Aorta (tissue), 5 donors: ENCODE data around the gene STARD13. TPM values are rescaled to one million over a fixed set of nuclear protein-coding genes. Genes with fewer than 3 reads are reported as not detected.
A peak's percentile ranks its signal among the peaks of the same experiment; 100 is the strongest.

Source experiments
- ATAC-seq: fragments of 200-7000 bp; cut with Tn5 transposase; one replicate; pipeline ENCODE4 v1.9.1; 2022; ENCODE audit warnings: moderate library complexity; ENCODE audit not compliant: low FRiP score
- DNase-seq, 2 donors: peaks; one replicate each; pipeline ENCODE4 v3.0.0-alpha.2; 2020
- H3K27ac ChIP-seq, 2 donors: one replicate each; pipeline ENCODE4 v1.5.1; 2013; ENCODE audit warnings: low read length in 2 of 2, mild to moderate bottlenecking in 2 of 2, moderate library complexity in 2 of 2, control low read depth in 1 of 2, inconsistent platforms in 1 of 2, low read depth in 1 of 2
- H3K27me3 ChIP-seq, 2 donors: one replicate each; pipeline ENCODE4 v1.6.1; 2013; ENCODE audit warnings: control low read depth in 1 of 2, low read length in 1 of 2, mild to moderate bottlenecking in 1 of 2, moderate library complexity in 1 of 2; ENCODE audit not compliant: insufficient read depth in 2 of 2, control insufficient read depth in 1 of 2
- H3K36me3 ChIP-seq, 2 donors: one replicate each; pipeline ENCODE4 v1.6.1; 2013; ENCODE audit warnings: control low read depth in 1 of 2, low read length in 1 of 2, mild to moderate bottlenecking in 1 of 2; ENCODE audit not compliant: insufficient read depth in 2 of 2, control insufficient read depth in 1 of 2
- H3K4me1 ChIP-seq, 2 donors: one replicate each; pipeline ENCODE4 v1.6.1; 2013; ENCODE audit warnings: low read length in 2 of 2, control low read depth in 1 of 2, mild to moderate bottlenecking in 1 of 2, moderate library complexity in 1 of 2; ENCODE audit not compliant: insufficient read depth in 2 of 2, control insufficient read depth in 1 of 2
- H3K4me3 ChIP-seq, 2 donors: one replicate each; pipeline ENCODE4 v1.5.1; 2013; ENCODE audit warnings: low read length in 2 of 2, control low read depth in 1 of 2, mild to moderate bottlenecking in 1 of 2
- H3K9me3 ChIP-seq: one replicate; pipeline ENCODE4 v1.6.1; 2013; ENCODE audit warnings: mild to moderate bottlenecking, low read length; ENCODE audit not compliant: control insufficient read depth
- WGBS, 2 donors: extraction: QIAGEN DNeasy Blood & Tissue Kit; methylation state at CpG; one replicate each; pipeline ENCODE4 v1.1.7; 2013; 5-methylcytosine and 5-hydroxymethylcytosine counted together
- intact Hi-C, 2 donors: fragments of 100-400 bp; cut with DNase I; formaldehyde crosslinking; loops; one replicate each; pipeline versions ENCODE4 v1.14.2 to v1.15.0; 2022
- polyA plus RNA-seq, 2 donors: library from polyadenylated mRNA; stranded (reverse); fragments of 200-250 nt; gene quantifications; one replicate each; pipeline ENCODE4 v1.2.3, GENCODE V29; 2013
- total RNA-seq, 2 donors: library from RNA; stranded (reverse); fragmentation: NEBNext Ultra II Directional; extraction: Animal tissue kit (Norgen Biotek cat#: 25700); gene quantifications; one replicate each; pipeline ENCODE4 v1.2.1, GENCODE V29; 2021
- donor health status: healthy with polysubstance abuse.
- donor health status: Bipolar disorder and iron deficiency.
- donor health status: DM: no; HTN: no; CAD: no.
- donor health status: DM: no; HTN: no; CAD: no.
- donor health status: DM: yes; HTN: yes; CAD: no.

Gene STARD13
- total and polyA plus RNA-seq, 4 donors = 15.0 to 85.5 (median 39.8) TPM

DNA sequence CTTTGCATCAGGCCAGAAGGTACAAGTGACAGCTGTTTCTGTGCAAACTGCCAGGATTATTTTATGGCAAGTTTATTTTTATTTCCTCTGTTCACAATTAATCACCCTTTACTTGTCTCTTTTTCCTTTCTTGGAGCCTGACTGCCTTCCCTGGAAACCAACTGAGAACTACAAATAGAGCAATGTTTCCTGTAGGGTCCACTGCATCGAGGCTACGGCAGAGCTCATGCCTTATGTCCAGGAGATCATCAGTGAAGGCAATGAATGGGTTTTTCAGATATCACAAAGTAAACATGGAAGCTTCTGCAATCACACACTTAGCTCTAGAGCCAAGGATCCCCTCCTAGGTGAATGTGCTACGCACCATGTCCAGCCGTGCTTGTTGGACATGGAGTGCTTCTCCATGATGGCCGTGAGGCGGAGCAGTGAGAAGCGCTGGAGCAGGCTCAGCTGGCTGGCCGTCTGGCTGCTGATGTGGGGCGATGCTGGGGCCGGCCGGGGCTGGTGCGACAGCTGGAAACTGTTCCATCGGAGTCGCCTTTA, 158.5 kb downstream of the STARD13 start:
- Histone ChIP-seq H3K4me3 (no peak overlapping the region), H3K36me3 (peaks cover 0 to 2% of the 10 kb centered on the region in 2 donors), H3K4me1 (peaks cover 0 to 8% of the 10 kb centered on the region in 2 donors), H3K27me3 (no peaks in the 10 kb centered on the region), H3K9me3 (no peaks in the 10 kb centered on the region), H3K27ac (peak overlapping the region in 1 of 2 donors; percentile 29)
- intact Hi-C loops = no loop called here
- no peak for DNase-seq
- peak; percentile 54 for ATAC-seq
- 24 to 30% methylated on average over 14 of the region's 14 CpGs for WGBS, 2 donors

- no peaks in the 10 kb centered on the region for H3K27me3 ChIP-seq
- no peak for DNase-seq
- no peaks in the 10 kb centered on the region for H3K9me3 ChIP-seq
- peaks cover 0 to 2% of the 10 kb centered on the region in 2 donors for H3K36me3 ChIP-seq
- ATAC-seq = peak; percentile 86
- 18 to 20% methylated on average over 10 of the region's 10 CpGs for WGBS, 2 donors
- peak overlapping the region in 1 of 2 donors; percentile 90 for H3K27ac ChIP-seq
- peaks cover 0 to 8% of the 10 kb centered on the region in 2 donors for H3K4me1 ChIP-seq
- intact Hi-C loops = no loop called here
- no peak overlapping the region for H3K4me3 ChIP-seq
These were observed 159.6 kb downstream of the STARD13 start for GRCh38 chr13:33125821-33126570.

- peak in 1 of 2 donors; percentile 70 for DNase-seq
- Histone ChIP-seq H3K36me3 (peaks cover 0 to 2% of the 10 kb centered on the region in 2 donors), H3K9me3 (no peaks in the 10 kb centered on the region), H3K4me1 (peaks cover 0 to 8% of the 10 kb centered on the region in 2 donors), H3K4me3 (no peak overlapping the region), H3K27ac (no peak overlapping the region), H3K27me3 (no peaks in the 10 kb centered on the region)
- no peak for ATAC-seq
- 77 to 79% methylated on average over 7 of the region's 7 CpGs for WGBS, 2 donors
- intact Hi-C loops = no loop called here
These were observed 162.3 kb downstream of the STARD13 start for GRCh38 chr13:33123066-33123859.

DNA sequence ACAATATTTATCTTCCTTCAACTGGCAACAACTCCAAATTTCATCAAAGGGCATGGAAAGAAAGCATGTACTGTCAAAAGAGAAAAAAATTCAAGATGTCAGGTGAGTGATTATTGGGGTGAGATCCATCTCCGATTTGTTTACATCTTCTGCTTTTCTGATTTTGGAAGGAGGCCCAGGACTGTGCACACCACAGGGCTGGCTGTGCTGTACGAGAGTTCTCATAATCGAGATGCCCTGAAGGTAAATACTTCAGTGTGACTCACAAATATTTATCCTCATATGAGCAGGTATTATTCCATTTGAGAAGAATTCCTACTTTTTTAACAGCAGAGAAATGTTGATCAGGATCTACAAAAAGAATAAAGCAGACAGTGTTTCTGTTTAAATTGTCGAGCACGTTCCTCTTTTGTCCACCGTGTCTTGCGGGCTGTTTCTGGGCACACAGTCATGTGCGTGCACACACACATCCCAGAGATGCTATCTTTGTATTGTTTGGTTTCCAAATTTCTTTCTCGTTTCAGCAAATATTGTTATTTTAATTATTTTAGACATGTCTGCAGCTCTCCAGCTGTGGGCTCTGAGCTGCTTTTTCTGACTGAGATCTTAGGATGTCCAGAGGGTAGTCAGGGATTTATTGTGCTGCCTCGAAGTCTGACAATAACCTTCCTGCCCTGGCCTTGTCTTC, 165.6 kb downstream of the STARD13 start:
- Histone ChIP-seq H3K4me3 (no peak overlapping the region), H3K36me3 (peaks cover 2 to 8% of the 10 kb centered on the region in 2 donors), H3K9me3 (no peaks in the 10 kb centered on the region), H3K27me3 (no peaks in the 10 kb centered on the region), H3K4me1 (no peaks in the 10 kb centered on the region), H3K27ac (no peak overlapping the region)
- DNase-seq (no peak), ATAC-seq (no peak)
- intact Hi-C loops = loop anchor here in 1 of 2 donors (10.0 kb wide), 1 partner anchor 85 kb away; no protein-coding TSS in a partner anchor
- WGBS, 2 donors = 14 to 17% methylated on average over 10 of the region's 10 CpGs

DNA sequence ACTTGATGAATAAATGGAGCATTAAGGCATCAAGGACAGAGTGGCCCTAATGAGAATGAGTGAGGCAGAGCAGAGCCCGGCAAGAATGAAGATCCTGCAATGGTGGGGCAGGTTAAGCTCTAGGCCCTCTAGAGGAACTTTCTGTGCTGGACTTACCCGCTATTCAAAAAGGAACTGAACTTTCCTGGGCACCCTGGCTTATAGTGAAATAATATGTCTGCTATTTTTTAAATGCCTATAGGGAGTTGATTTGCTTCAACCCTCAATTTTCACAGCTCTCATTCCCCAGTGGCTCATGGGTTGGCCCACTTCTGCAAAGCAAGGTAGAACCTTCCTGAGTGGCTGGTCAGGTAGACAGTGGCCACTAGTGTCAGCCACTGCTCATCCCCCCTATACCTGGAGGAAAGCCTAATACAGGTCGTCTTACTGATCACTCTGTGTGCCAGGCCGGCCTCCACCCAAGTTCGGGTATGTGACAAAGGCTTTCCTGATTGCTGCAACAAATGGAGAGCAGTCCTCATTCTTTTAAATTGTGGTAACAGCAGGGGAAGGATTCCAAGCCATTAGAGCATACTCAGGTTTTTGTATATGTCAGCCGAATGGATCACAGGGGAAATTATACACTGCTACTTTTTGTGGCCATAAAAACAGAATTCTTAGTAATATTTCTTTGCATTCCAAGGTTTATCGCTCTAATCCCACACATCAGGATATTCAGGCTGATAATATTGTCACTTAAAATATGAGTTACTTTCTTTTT, 166.4 kb downstream of the STARD13 start:
- Histone ChIP-seq H3K4me3 (no peak overlapping the region), H3K9me3 (no peaks in the 10 kb centered on the region), H3K27ac (no peak overlapping the region), H3K4me1 (no peaks in the 10 kb centered on the region), H3K27me3 (no peaks in the 10 kb centered on the region), H3K36me3 (peaks cover 4 to 8% of the 10 kb centered on the region in 2 donors)
- ATAC-seq (no peak), DNase-seq (no peak)
- 72 to 78% methylated on average over 7 of the region's 7 CpGs for WGBS, 2 donors
- intact Hi-C loops = loop anchor here in 1 of 2 donors (10.0 kb wide), 1 partner anchor 86 kb away; no protein-coding TSS in a partner anchor

- H3K9me3 ChIP-seq = no peaks in the 10 kb centered on the region
- WGBS, 2 donors = 50 to 54% methylated on average over 2 of the region's 2 CpGs
- no peaks in the 10 kb centered on the region for H3K27me3 ChIP-seq
- H3K4me1 ChIP-seq = peaks cover 0 to 4% of the 10 kb centered on the region in 2 donors
- ATAC-seq (no peak), DNase-seq (no peak)
- intact Hi-C loops = loop anchor here in 1 of 2 donors (10.0 kb wide), 1 partner anchor 88 kb away; no protein-coding TSS in a partner anchor
- H3K4me3 ChIP-seq = no peak overlapping the region
- H3K36me3 ChIP-seq = peaks cover 5 to 6% of the 10 kb centered on the region in 2 donors
- H3K27ac ChIP-seq = peak overlapping the region in 1 of 2 donors; percentile 10
These were observed 169.1 kb downstream of the STARD13 start for GRCh38 chr13:33116321-33117010.

- Histone ChIP-seq H3K27ac (no peak overlapping the region), H3K4me3 (no peak overlapping the region), H3K9me3 (no peaks in the 10 kb centered on the region), H3K36me3 (peaks cover 5 to 6% of the 10 kb centered on the region in 2 donors), H3K27me3 (no peaks in the 10 kb centered on the region), H3K4me1 (peaks cover 0 to 4% of the 10 kb centered on the region in 2 donors)
- intact Hi-C loops = loop anchor here in 1 of 2 donors (10.0 kb wide), 1 partner anchor 90 kb away; no protein-coding TSS in a partner anchor
- no peak for DNase-seq
- no peak for ATAC-seq
- WGBS, 2 donors = 94 to 95% methylated on average over 2 of the region's 2 CpGs
These were observed 170.3 kb downstream of the STARD13 start for GRCh38 chr13:33115274-33115673.
